Naive B cell (primary cell): ENCODE measurements around the gene SIAE. TPM values are rescaled to one million over a fixed set of nuclear protein-coding genes. Genes with fewer than 3 reads are reported as not detected.
A peak's percentile ranks its signal among the peaks of the same experiment; 100 is the strongest.
"Not testable (repeated sequence)": the region's sequence is repeated elsewhere in the genome, so short reads cannot be mapped to it uniquely, and the experiment has no call there.

ENCODE experiments used
- ATAC-seq, 2 donors: fragments of 150-1000 bp; cut with Tn5 transposase; 2 replicates each; pipeline ENCODE4 v1.10.0; 2021; ENCODE audit warnings: low read depth in 2 of 2, mild to moderate bottlenecking in 2 of 2, moderate library complexity in 2 of 2
- DNase-seq: peaks from one replicate; pipeline ENCODE4 v3.0.0; 2022
- H3K27ac Mint-ChIP-seq, 6 donors: one replicate each; pipeline ENCODE4 v1.8.0; 2020 to 2022; ENCODE audit warnings: mild to moderate bottlenecking in 6 of 6, mixed read lengths in 6 of 6, moderate library complexity in 5 of 6, inconsistent platforms in 2 of 6
- H3K27me3 Mint-ChIP-seq, 3 donors: one replicate each; pipeline ENCODE4 v1.8.0; 2021 to 2022; ENCODE audit warnings: mixed read lengths in 3 of 3, mild to moderate bottlenecking in 1 of 3
- H3K36me3 Mint-ChIP-seq, 2 donors: one replicate each; pipeline ENCODE4 v1.8.0; 2020 to 2022; ENCODE audit warnings: mixed read lengths in 2 of 2, inconsistent platforms in 1 of 2, mild to moderate bottlenecking in 1 of 2
- H3K4me1 Mint-ChIP-seq, 3 donors: one replicate each; pipeline ENCODE4 v1.8.0; 2020 to 2022; ENCODE audit warnings: mixed read lengths in 3 of 3, inconsistent platforms in 1 of 3, mild to moderate bottlenecking in 1 of 3, moderate library complexity in 1 of 3
- H3K4me3 Mint-ChIP-seq, 8 donors: one replicate each; pipeline ENCODE4 v1.8.0; 2020 to 2022; ENCODE audit warnings: mild to moderate bottlenecking in 8 of 8, mixed read lengths in 8 of 8, moderate library complexity in 8 of 8, inconsistent platforms in 2 of 8
- H3K9me3 Mint-ChIP-seq, 7 donors: one replicate each; pipeline ENCODE4 v1.8.0; 2020 to 2022; ENCODE audit warnings: mixed read lengths in 7 of 7, mild to moderate bottlenecking in 5 of 7, inconsistent platforms in 2 of 7, moderate library complexity in 1 of 7
- polyA plus RNA-seq, 6 donors: library from polyadenylated mRNA; unstranded; fragments of 300-500 nt; fragmentation: Illumina TruSeq; gene quantifications; one replicate each; pipeline ENCODE4 v1.2.3, GENCODE V29; 2021; ENCODE audit warnings: low read depth in 6 of 6

SIAE gene
- polyA plus RNA-seq, 6 donors from 2014 or later: 2.4 to 3.9 (median 3.2) TPM

GRCh38 chr11:124608147-124608546 lies 65.4 kb downstream of the SIAE start:
- ATAC-seq (no peak), DNase-seq (no peak)
- Mint-ChIP-seq H3K4me1 (peaks cover 3 to 6% (median 5%) of the 10 kb centered on the region in 3 donors), H3K27me3 (peaks cover 0 to 7% (median 0%) of the 10 kb centered on the region in 3 donors), H3K27ac (no peak overlapping the region), H3K4me3 (no peak overlapping the region), H3K9me3 (no peaks in the 10 kb centered on the region), H3K36me3 (no peaks in the 10 kb centered on the region)

GRCh38 chr11:124605719-124606118 lies 67.8 kb downstream of the SIAE start:
- H3K9me3 Mint-ChIP-seq: no peaks in the 10 kb centered on the region
- H3K36me3 Mint-ChIP-seq: no peaks in the 10 kb centered on the region
- peak overlapping the region in 2 of 6 donors; percentile 1 to 7 for H3K27ac Mint-ChIP-seq
- H3K4me3 Mint-ChIP-seq: no peak overlapping the region
- DNase-seq (no peak), ATAC-seq (peak; percentile 25 to 58)
- peaks cover 3 to 6% (median 5%) of the 10 kb centered on the region in 3 donors for H3K4me1 Mint-ChIP-seq
- H3K27me3 Mint-ChIP-seq: peaks cover 10 to 17% (median 16%) of the 10 kb centered on the region in 3 donors

DNA sequence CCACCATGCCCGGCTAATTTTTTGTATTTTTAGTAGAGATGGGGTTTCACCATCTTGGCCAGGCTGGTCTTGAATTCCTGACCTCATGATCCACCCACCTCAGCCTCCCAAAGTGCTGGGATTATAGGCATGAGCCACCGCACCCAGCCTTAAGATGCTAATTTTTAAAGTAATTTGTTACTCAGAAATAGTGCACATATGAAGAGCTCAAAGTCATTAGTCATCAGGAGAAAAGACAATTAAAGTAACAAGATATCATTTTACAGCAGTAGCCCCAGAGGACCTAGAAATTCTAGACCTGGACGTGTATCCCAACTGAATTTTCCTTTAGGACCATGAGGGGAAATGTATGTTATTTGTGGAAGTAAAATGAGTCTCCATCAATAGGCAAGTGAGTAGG lies 70.8 kb downstream of the SIAE start:
- H3K27me3 Mint-ChIP-seq: peaks cover 29 to 36% (median 33%) of the 10 kb centered on the region in 3 donors
- not testable (repeated sequence) for H3K4me3 Mint-ChIP-seq, H3K4me1 Mint-ChIP-seq, H3K36me3 Mint-ChIP-seq, DNase-seq, ATAC-seq
- peaks cover 0 to 14% (median 1%) of the 10 kb centered on the region in 7 donors for H3K9me3 Mint-ChIP-seq
- H3K27ac Mint-ChIP-seq: peak overlapping the region in 1 of 6 donors; percentile 32

GRCh38 chr11:124602193-124602592 lies 71.3 kb downstream of the SIAE start:
- ATAC-seq (no peak), DNase-seq (no peak)
- Mint-ChIP-seq H3K27ac (no peak overlapping the region), H3K27me3 (peaks cover 35 to 42% (median 38%) of the 10 kb centered on the region in 3 donors), H3K9me3 (peaks cover 0 to 14% (median 1%) of the 10 kb centered on the region in 7 donors), H3K4me3 (no peak overlapping the region), H3K36me3 (no peaks in the 10 kb centered on the region), H3K4me1 (peaks cover 3 to 6% (median 5%) of the 10 kb centered on the region in 3 donors)

- Mint-ChIP-seq H3K4me1 (peaks cover 1 to 3% (median 2%) of the 10 kb centered on the region in 3 donors), H3K9me3 (peaks cover 0 to 14% (median 1%) of the 10 kb centered on the region in 7 donors), H3K27me3 (peaks cover 46 to 51% (median 50%) of the 10 kb centered on the region in 3 donors), H3K36me3 (no peaks in the 10 kb centered on the region), H3K4me3 (no peak overlapping the region), H3K27ac (peak overlapping the region in 1 of 6 donors; percentile 32)
- no peak for DNase-seq
- ATAC-seq: no peak
These were observed 72.8 kb downstream of the SIAE start for GRCh38 chr11:124600621-124601320.

- DNase-seq: no peak
- no peaks in the 10 kb centered on the region for H3K36me3 Mint-ChIP-seq
- H3K27me3 Mint-ChIP-seq: peaks cover 54 to 59% (median 55%) of the 10 kb centered on the region in 3 donors
- no peak overlapping the region for H3K4me3 Mint-ChIP-seq
- H3K4me1 Mint-ChIP-seq: no peaks in the 10 kb centered on the region
- H3K9me3 Mint-ChIP-seq: peaks cover 0 to 14% (median 1%) of the 10 kb centered on the region in 7 donors
- H3K27ac Mint-ChIP-seq: no peak overlapping the region
- ATAC-seq: no peak
These were observed 75.9 kb downstream of the SIAE start for GRCh38 chr11:124597626-124598025.

DNA sequence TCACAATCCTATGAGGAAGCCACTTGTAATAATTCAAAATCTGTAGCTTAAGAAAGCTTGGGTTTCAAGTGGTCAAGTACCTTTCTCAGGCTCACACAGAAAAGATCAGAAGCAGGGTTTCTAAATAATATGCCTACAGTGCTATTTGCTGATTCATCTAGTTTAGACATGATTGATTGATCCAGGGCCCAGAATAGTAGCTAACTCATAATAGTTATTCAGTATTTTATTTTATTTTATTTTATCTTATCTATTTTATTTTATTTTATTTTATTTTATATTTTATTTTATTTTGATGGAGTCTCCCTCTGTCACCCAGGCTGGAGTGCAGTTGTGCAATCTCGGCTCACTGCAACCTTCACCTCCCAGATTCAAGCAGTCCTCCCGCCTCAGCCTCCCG lies 78.2 kb downstream of the SIAE start:
- DNase-seq: no peak
- no peak for ATAC-seq
- H3K27ac Mint-ChIP-seq: no peak overlapping the region

DNA sequence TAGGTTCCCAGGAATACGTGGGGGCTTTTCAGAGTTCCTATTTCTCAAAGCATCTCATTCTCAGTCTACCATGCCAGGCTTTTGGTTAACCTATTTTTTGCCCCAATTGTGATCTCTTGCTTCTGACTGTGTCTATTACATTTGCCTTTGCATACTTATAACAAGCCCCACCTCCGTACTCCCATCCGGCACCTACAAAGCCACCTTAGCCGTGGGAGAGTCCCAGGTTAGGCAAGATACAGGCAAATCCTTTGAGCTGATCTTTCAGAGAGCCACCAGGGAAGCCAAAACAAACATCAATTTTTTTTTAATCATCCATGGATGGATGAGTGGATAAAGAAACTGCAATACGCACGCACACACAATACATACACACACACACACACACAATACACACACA lies 80.9 kb downstream of the SIAE start:
- Mint-ChIP-seq H3K4me3 (no peak overlapping the region), H3K36me3 (no peaks in the 10 kb centered on the region)
- ATAC-seq: no peak

More for the DNA sequence above, 78.2 kb downstream of the SIAE start:
- Mint-ChIP-seq H3K4me3 (no peak overlapping the region), H3K27me3 (peaks cover 36 to 41% (median 41%) of the 10 kb centered on the region in 3 donors), H3K9me3 (peaks cover 0 to 12% (median 1%) of the 10 kb centered on the region in 7 donors), H3K4me1 (no peaks in the 10 kb centered on the region), H3K36me3 (no peaks in the 10 kb centered on the region)

DNA sequence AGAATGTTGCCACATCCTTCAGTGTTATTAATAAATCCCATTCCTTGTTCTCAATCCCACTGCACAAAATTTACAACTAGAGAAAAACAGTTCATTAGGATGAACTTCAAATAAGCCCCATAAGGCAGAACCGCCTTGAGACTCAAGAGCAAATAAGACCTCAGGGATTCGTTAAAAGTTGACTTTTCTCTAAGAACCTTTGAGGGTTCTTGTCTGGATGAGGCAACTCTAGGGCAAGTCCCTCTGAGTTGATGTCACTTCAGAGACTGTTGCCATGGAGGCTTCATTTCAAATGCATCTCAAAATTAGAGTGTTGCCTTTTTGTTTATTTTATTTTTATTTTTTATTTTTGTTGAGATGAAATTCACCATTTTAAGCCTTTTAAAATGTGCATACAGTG lies 82.1 kb downstream of the SIAE start:
- Mint-ChIP-seq H3K4me3 (no peak overlapping the region), H3K36me3 (no peaks in the 10 kb centered on the region), H3K27ac (no peak overlapping the region), H3K4me1 (no peaks in the 10 kb centered on the region), H3K9me3 (peaks cover 0 to 2% (median 0%) of the 10 kb centered on the region in 7 donors), H3K27me3 (peaks cover 19 to 45% (median 34%) of the 10 kb centered on the region in 3 donors)
- ATAC-seq: no peak
- no peak for DNase-seq

More for the DNA sequence above, 80.9 kb downstream of the SIAE start:
- DNase-seq: no peak
- Mint-ChIP-seq H3K27me3 (peaks cover 27 to 46% (median 31%) of the 10 kb centered on the region in 3 donors), H3K4me1 (no peaks in the 10 kb centered on the region), H3K9me3 (no peaks in the 10 kb centered on the region), H3K27ac (no peak overlapping the region)

GRCh38 chr11:124586238-124586860 lies 87.2 kb downstream of the SIAE start:
- H3K27me3 Mint-ChIP-seq: peaks cover 13 to 47% (median 33%) of the 10 kb centered on the region in 3 donors
- DNase-seq (peak; percentile 12), ATAC-seq (peak in 1 of 2 donors; percentile 56)
- no peaks in the 10 kb centered on the region for H3K4me1 Mint-ChIP-seq
- no peaks in the 10 kb centered on the region for H3K36me3 Mint-ChIP-seq
- no peak overlapping the region for H3K4me3 Mint-ChIP-seq
- peaks cover 0 to 2% (median 0%) of the 10 kb centered on the region in 7 donors for H3K9me3 Mint-ChIP-seq
- peak overlapping the region in 1 of 6 donors; percentile 5 for H3K27ac Mint-ChIP-seq

GRCh38 chr11:124584681-124585372 lies 88.7 kb downstream of the SIAE start:
- no peak for ATAC-seq
- Mint-ChIP-seq H3K4me3 (no peak overlapping the region), H3K27me3 (peaks cover 13 to 41% (median 36%) of the 10 kb centered on the region in 3 donors), H3K9me3 (peaks cover 0 to 2% (median 0%) of the 10 kb centered on the region in 7 donors), H3K27ac (peak overlapping the region in 1 of 6 donors; percentile 51), H3K4me1 (no peaks in the 10 kb centered on the region), H3K36me3 (no peaks in the 10 kb centered on the region)
- DNase-seq: no peak

GRCh38 chr11:124583781-124584180 lies 89.8 kb downstream of the SIAE start:
- no peak for ATAC-seq
- H3K27ac Mint-ChIP-seq: no peak overlapping the region
- H3K36me3 Mint-ChIP-seq: no peaks in the 10 kb centered on the region
- no peaks in the 10 kb centered on the region for H3K4me1 Mint-ChIP-seq
- DNase-seq: no peak
- H3K9me3 Mint-ChIP-seq: peaks cover 0 to 2% (median 0%) of the 10 kb centered on the region in 7 donors
- peaks cover 13 to 38% (median 30%) of the 10 kb centered on the region in 3 donors for H3K27me3 Mint-ChIP-seq
- no peak overlapping the region for H3K4me3 Mint-ChIP-seq
